ENCODE results near the gene LAMC1. TPM values are rescaled to one million over a fixed set of nuclear protein-coding genes. Genes with fewer than 3 reads are reported as not detected.

LAMC1 gene
- polyA plus RNA-seq, 1 of the 3 experiments (the other 2 are of a cell fraction), result 101 TPM

- peaks cover 43% of the 10 kb centered on the region for H4K20me1 ChIP-seq (ENCODE audit: insufficient read depth)
- peak overlapping the region; percentile 76 for H3K9ac ChIP-seq
- H3K4me2 ChIP-seq, result peak overlapping the region; percentile 80
- peaks cover 14% of the 10 kb centered on the region for H3F3A ChIP-seq (replicated peaks; ENCODE audit: insufficient read depth)
- H3K79me2 ChIP-seq (ENCODE audit: insufficient read depth), result peaks cover 63% of the 10 kb centered on the region
- 26% methylated on average over 3 of the region's 3 CpGs for WGBS (ENCODE audit: low lambda C conversion rate)
- H3K27me3 ChIP-seq (ENCODE audit: insufficient read depth), result no peaks in the 10 kb centered on the region
- DNase-seq, result no peak
- ChIA-PET CTCF (interaction anchor here (0.9 to 4.3 kb wide), 7 partner anchors 10 to 598 kb away, joined by 3 to 21 read pairs (median 3); no protein-coding TSS in a partner anchor), POLR2A (no interaction called here)
- H3K4me1 ChIP-seq (ENCODE audit: control insufficient read depth in 1 of 2, insufficient read depth in 2 of 2, low read depth in 1 of 2, low read length in 1 of 2), result peaks cover 42 to 43% of the 10 kb centered on the region in 2 experiments
- peaks cover 0 to 5% of the 10 kb centered on the region in 2 experiments for H3K36me3 ChIP-seq (replicated peaks in 1 of 2; ENCODE audit: control insufficient read depth in 1 of 2, insufficient read depth in 2 of 2, low read length in 1 of 2)
- H3K4me3 ChIP-seq (ENCODE audit: low read depth in 2 of 2, low read length in 1 of 2), result peak overlapping the region; percentile 70 to 97
- TF ChIP-seq FOXJ3 (CRISPR knock-in tag; IDR thresholded peaks at IDR 0.05), result no peak
- no peak for TF ChIP-seq SMC3 (IDR thresholded peaks at IDR 0.05; ENCODE audit: low read depth, low read length)
- no peak for TF ChIP-seq TAF1 (IDR thresholded peaks at IDR 0.05; ENCODE audit: borderline replicate concordance, low read depth, low read length)
- TF ChIP-seq, protein P1, sequence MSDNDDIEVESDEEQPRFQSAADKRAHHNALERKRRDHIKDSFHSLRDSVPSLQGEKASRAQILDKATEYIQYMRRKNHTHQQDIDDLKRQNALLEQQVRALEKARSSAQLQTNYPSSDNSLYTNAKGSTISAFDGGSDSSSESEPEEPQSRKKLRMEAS (IDR thresholded peaks at IDR 0.05; ENCODE audit: low read depth), result no peak
- no peak for TF ChIP-seq EZH2phosphoT487 (IDR thresholded peaks at IDR 0.05; ENCODE audit: borderline replicate concordance, low read depth)
- TF ChIP-seq ZBTB33 (IDR thresholded peaks at IDR 0.05; ENCODE audit: borderline replicate concordance, low read depth), result no peak
- 0 out of 2 replicates have a peak, but pooled peaks have one; percentile 3 for TF ChIP-seq MXI1 (IDR thresholded peaks at IDR 0.05; ENCODE audit: low read depth, low read length)
- H3K9me2 ChIP-seq, result no peaks in the 10 kb centered on the region
- H2AFZ ChIP-seq (ENCODE audit: low read depth), result no peak overlapping the region
- no peaks in the 10 kb centered on the region for H3K9me3 ChIP-seq
- peak overlapping the region in 1 of 2 experiments; percentile 100; a peak in 3 of 4 replicates for H3K27ac ChIP-seq (ENCODE audit: low read depth in 2 of 2, low read length in 1 of 2)
Measured at GRCh38 chr1:183025010-183025337, 1.8 kb downstream of the LAMC1 start.

GRCh38 chr1:183025782-183026774 is 2.9 kb downstream of the LAMC1 start:
- DNase-seq, result no peak
- Histone ChIP-seq H3F3A (replicated peaks; ENCODE audit: insufficient read depth) (peaks cover 18% of the 10 kb centered on the region), H4K20me1 (ENCODE audit: insufficient read depth) (peaks cover 46% of the 10 kb centered on the region), H3K9ac (peak overlapping the region; percentile 76), H3K4me3 (ENCODE audit: low read depth in 2 of 2, low read length in 1 of 2) (peak overlapping the region; percentile 70 to 97; a peak in 3 of 4 replicates), H3K36me3 (replicated peaks in 1 of 2; ENCODE audit: control insufficient read depth in 1 of 2, insufficient read depth in 2 of 2, low read length in 1 of 2) (peaks cover 0 to 5% of the 10 kb centered on the region in 2 experiments), H3K4me2 (peak overlapping the region; percentile 80), H3K4me1 (ENCODE audit: control insufficient read depth in 1 of 2, insufficient read depth in 2 of 2, low read depth in 1 of 2, low read length in 1 of 2) (peaks cover 44 to 50% of the 10 kb centered on the region in 2 experiments), H3K9me3 (no peaks in the 10 kb centered on the region), H3K79me2 (ENCODE audit: insufficient read depth) (peaks cover 74% of the 10 kb centered on the region), H3K27ac (ENCODE audit: low read depth in 2 of 2, low read length in 1 of 2) (peak overlapping the region; percentile 55 to 100), H3K27me3 (ENCODE audit: insufficient read depth) (no peaks in the 10 kb centered on the region), H2AFZ (ENCODE audit: low read depth) (no peak overlapping the region), H3K9me2 (no peaks in the 10 kb centered on the region)
- ChIA-PET POLR2A (no interaction called here), CTCF (interaction anchor here (1.4 to 4.3 kb wide), 2 partner anchors 50 to 63 kb away, joined by 3 to 21 read pairs; no protein-coding TSS in a partner anchor)
- no peak for TF ChIP-seq GABPA (IDR thresholded peaks at IDR 0.05; ENCODE audit: low read depth)
- peak; percentile 17; the same call in 1 of the 2 replicates for TF ChIP-seq CTCF (IDR thresholded peaks at IDR 0.05)
- peak; percentile 22; the same call in 1 of the 2 replicates for TF ChIP-seq FOSL2 (IDR thresholded peaks at IDR 0.05; ENCODE audit: borderline replicate concordance, low read depth)
- no peak for TF ChIP-seq ZBTB33 (IDR thresholded peaks at IDR 0.05; ENCODE audit: borderline replicate concordance, low read depth)
- 0 out of 2 replicates have a peak, but pooled peaks have one; percentile 14 for TF ChIP-seq TCF12 (IDR thresholded peaks at IDR 0.05)
- TF ChIP-seq PBX3 (IDR thresholded peaks at IDR 0.05), result 0 out of 2 replicates have a peak, but pooled peaks have one; percentile 30
- no peak for TF ChIP-seq TEAD4 (IDR thresholded peaks at IDR 0.05; ENCODE audit: borderline replicate concordance, insufficient read depth)
- no peak for TF ChIP-seq CHD2 (IDR thresholded peaks at IDR 0.05; ENCODE audit: low read length, partially characterized antibody)
- WGBS (ENCODE audit: low lambda C conversion rate), result 38% methylated on average over 4 of the region's 4 CpGs

Data from SK-N-SH (cell line).